HL-60 (cell line): ENCODE data around the gene AASS.

Experiments used
- GABPA ChIP-seq: IDR thresholded peaks from 2 replicates; pipeline ENCODE4 v1.6.1; 2012; ENCODE audit warnings: low read depth
- POLR2AphosphoS5 ChIP-seq: IDR thresholded peaks from 2 replicates; pipeline ENCODE4 v1.6.1; 2012; ENCODE audit warnings: low read depth
- SPI1 ChIP-seq: IDR thresholded peaks from 2 replicates; pipeline ENCODE4 v1.6.1; 2012; ENCODE audit warnings: low read depth, mild to moderate bottlenecking, borderline replicate concordance
- TF ChIP-seq, protein P1 (sequence below): IDR thresholded peaks from one replicate; pipeline ENCODE4 v1.5.1; 2011; ENCODE audit warnings: low read length, control low read depth, inconsistent platforms; ENCODE audit not compliant: insufficient read depth
- TF ChIP-seq, protein P2 (sequence below): IDR thresholded peaks from 2 replicates; pipeline ENCODE4 v1.6.1; 2012; ENCODE audit warnings: low read depth; ENCODE audit not compliant: insufficient replicate concordance

DNA sequence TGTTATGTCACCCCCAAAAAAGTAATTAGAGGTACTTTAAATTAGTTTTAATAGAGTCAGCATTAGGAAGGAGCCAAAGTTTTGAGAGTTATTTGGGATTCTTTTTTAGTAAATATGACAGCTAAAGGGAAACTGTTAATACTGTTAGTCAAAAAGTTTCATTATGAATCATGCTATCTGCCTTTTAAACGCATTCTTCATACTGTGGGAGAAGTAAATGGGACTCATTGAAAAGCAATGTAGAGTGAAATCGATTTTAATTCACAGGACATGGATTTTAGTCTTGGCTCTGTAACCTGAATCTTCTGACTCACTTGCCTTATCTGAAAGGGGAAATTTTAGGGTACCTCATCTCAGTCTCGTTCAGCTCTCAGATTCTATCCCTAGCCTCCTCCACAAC lies 105.1 kb downstream of the AASS start:
- TF ChIP-seq, protein P1, sequence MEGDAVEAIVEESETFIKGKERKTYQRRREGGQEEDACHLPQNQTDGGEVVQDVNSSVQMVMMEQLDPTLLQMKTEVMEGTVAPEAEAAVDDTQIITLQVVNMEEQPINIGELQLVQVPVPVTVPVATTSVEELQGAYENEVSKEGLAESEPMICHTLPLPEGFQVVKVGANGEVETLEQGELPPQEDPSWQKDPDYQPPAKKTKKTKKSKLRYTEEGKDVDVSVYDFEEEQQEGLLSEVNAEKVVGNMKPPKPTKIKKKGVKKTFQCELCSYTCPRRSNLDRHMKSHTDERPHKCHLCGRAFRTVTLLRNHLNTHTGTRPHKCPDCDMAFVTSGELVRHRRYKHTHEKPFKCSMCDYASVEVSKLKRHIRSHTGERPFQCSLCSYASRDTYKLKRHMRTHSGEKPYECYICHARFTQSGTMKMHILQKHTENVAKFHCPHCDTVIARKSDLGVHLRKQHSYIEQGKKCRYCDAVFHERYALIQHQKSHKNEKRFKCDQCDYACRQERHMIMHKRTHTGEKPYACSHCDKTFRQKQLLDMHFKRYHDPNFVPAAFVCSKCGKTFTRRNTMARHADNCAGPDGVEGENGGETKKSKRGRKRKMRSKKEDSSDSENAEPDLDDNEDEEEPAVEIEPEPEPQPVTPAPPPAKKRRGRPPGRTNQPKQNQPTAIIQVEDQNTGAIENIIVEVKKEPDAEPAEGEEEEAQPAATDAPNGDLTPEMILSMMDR = no peak
- TF ChIP-seq, protein P2, sequence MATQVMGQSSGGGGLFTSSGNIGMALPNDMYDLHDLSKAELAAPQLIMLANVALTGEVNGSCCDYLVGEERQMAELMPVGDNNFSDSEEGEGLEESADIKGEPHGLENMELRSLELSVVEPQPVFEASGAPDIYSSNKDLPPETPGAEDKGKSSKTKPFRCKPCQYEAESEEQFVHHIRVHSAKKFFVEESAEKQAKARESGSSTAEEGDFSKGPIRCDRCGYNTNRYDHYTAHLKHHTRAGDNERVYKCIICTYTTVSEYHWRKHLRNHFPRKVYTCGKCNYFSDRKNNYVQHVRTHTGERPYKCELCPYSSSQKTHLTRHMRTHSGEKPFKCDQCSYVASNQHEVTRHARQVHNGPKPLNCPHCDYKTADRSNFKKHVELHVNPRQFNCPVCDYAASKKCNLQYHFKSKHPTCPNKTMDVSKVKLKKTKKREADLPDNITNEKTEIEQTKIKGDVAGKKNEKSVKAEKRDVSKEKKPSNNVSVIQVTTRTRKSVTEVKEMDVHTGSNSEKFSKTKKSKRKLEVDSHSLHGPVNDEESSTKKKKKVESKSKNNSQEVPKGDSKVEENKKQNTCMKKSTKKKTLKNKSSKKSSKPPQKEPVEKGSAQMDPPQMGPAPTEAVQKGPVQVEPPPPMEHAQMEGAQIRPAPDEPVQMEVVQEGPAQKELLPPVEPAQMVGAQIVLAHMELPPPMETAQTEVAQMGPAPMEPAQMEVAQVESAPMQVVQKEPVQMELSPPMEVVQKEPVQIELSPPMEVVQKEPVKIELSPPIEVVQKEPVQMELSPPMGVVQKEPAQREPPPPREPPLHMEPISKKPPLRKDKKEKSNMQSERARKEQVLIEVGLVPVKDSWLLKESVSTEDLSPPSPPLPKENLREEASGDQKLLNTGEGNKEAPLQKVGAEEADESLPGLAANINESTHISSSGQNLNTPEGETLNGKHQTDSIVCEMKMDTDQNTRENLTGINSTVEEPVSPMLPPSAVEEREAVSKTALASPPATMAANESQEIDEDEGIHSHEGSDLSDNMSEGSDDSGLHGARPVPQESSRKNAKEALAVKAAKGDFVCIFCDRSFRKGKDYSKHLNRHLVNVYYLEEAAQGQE = no peak
- TF ChIP-seq POLR2AphosphoS5 = no peak
- no peak for TF ChIP-seq GABPA
- TF ChIP-seq SPI1 = no peak
